ENCODE results near the gene THOP1.
"Not testable (repeated sequence)": the region's sequence is repeated elsewhere in the genome, so short reads cannot be mapped to it uniquely, and the experiment has no call there.

THOP1 gene

DNA sequence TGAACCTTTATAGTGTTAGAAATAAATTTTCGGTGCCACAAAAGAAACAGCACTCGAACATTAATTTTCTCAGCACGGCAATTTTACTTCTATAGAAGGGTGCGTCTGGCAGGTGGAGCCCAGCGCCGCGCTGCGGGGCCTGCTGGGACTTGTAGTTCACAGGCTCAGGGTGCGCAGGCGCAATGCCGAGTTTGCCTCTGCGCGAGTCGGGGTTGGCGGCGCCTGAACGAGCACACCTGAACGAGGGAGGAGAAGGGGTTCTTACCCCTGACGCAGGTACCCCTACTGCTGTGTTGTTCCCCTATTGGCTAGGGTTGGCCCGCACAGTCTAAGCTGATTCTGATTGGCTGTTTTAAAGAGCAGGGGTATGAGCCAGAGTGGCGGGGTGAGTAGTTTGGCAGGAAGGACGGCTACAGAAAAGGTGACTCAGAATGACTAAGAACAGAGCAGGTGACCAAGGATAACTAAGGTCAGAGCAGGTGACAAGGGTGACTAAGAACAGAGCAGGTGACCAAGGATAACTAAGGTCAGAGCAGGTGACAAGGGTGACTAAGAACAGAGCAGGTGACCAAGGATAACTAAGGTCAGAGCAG lies 32.0 kb downstream of the THOP1 start:
- DNase-seq: not testable (repeated sequence)

DNA sequence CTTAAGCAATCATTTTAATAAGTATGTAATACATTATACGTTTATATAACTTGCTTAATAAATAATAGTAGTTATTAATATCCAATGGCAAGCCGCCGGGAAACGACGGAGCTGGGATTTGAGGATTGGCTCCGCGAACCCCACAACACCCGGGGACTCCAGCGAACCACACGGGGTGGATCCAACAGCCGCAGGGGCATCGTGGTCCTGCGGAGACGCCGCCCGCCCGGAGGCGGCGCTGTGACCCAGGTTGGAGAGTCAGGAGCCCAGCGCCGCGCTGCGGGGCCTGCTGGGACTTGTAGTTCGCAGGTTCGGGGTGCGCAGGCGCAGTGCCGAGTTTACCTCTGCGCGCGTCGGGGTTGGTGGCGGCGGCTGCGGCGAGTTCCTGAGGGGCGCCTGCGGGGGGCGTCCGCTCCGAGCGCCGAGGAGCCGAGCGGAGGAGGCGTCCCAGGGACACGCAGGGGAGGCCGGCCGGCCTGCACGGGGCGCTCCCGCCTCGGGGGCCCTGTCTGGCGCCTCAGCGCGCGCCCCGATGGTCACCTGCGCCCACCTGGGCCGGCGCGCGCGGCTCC lies 34.3 kb downstream of the THOP1 start, which contains the start of gene ZNF554:
TSS of gene ZNF554 (plus strand) at position 329 of the 572 bp plus-strand sequence. CDS start at position 533, 204 bp downstream.
- DNase-seq: peak; percentile 99

DNA sequence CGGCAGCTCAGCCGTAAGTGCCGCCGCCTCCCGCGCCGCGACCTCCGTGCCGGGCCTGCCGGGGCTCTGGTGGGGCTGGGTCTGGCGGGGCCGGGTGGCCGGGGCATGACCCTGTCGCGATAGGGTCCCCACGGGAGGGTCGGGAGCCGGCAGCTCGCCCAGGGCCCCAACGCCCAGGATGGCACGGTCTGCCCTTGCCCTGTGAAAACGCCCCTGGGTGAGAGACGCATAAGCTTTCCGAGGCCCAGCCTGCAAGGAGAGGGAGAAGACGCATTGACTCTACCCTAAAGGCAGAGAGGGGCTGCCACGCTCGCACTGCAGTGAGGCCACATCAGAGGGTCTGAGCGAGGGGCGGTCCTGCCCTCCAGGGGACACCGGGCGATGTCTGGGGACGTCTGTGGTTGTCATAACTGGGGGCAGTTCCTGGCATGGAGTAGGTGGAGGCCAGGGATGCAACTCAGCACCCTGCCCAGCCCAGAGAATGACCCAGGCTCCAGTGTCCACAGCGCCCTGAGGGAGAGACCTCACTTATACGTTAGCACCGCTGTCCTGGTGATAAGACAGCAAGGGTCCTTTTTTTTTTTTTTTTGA lies 34.9 kb downstream of the THOP1 start:
- DNase-seq: no peak

DNA sequence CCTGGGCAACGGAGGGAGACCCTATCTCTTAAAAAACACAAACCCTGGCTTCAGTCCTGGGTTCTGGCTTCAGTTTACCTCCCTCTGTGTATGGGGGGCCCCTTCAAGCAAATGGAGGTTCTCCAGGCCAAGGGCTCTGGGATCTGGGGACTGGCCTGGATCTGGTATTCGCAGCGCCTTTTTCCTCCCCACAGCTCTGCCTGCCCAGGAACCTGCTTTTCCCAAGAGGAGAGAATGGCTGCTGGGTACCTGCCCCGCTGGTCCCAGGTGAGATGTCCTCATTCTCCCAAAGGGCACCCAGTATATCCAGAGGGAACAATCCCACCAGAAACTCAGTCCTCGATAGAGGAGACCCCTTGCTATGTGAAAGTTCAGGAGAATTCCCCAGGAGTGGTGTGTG lies 37.5 kb downstream of the THOP1 start:
- DNase-seq: no peak

DNA sequence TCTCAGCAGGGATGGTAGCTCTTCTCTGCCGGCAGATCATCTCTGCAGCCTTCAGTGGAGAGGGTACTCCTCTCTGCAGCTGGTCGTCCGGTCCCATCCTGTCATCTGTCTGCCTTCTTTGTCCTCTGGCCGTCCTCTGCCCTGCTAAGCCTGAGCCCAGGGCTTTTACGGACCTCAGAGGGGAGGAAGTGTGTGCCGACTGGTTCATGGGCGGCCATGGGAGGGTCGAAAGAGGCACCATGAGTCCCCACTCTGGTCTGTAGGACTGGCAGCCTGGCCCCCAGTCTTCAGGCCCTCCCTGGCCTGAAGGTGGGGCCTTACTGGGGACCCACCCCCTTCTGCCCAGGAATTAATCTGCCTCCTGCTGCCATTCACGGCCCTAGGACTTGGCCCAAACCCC lies 38.3 kb downstream of the THOP1 start:
- DNase-seq: no peak

DNA sequence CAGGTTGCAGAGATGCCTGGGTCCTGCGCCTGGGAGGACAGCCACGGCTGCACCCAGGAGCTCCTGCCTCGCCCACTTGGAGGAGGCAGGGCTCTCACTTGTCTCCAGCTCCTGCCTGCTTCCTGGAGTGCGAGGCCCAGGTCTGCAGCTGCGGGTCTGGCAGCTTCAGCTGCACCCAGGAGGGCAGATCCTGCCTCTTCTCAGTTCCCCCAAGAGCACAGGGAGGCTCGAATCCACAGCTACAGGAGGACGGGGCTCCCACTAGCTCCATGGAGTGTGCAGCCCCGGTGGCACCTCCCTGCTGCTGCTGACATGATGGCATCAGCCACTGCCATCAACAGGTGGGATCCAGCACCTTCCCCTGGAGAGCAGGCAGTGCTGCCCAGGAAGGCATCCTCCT lies 38.8 kb downstream of the THOP1 start:
- DNase-seq: no peak

DNA sequence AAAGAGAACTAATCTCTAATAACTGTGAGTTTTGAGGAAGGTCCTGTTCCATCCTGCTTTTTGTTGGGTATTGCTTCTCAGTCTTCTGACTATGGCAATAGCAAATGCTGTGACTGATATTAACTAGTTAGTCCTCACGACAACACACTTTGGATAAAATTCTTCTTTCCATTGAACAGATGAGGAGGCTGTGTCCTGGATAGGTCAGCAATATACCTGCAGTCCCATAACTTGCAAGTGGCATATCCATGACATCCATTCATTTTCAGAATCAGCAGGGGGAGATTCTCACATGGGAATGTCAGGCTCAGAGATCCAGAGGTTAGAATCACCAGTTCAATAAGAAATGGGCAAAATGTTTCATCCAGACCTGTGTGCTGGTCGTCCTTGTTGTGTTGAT lies 41.7 kb downstream of the THOP1 start:
- DNase-seq: no peak

DNA sequence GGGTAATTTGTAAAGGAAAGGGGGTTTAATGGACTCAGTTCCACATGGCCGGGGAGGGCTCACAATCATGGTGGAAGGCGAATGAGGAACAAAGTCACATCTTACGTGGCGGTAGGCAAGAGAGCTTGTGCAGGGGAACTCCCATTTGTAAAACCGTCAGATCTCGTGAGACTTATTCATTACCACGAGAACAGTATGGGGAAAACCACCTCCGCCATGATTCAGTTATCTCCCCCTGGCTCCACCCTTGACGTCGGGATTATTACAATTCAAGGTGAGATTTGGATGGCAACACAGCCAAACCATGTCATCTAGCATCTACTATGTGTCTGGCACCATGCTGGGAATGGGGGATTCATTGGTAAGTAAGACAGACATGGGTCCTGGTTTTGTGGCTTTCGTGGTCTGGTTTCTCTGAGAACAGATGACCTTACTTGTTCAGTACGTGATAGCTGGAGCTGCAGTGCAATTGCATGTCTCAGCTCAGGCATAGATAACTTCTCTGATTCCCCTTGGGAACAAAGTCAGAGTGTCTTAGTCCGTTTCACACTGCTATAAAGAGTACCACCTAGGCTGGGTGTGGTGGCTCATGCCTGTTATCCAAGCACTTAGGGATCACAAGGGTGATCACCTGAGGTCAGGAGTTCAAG lies 42.7 kb downstream of the THOP1 start:
- no peak for DNase-seq

DNA sequence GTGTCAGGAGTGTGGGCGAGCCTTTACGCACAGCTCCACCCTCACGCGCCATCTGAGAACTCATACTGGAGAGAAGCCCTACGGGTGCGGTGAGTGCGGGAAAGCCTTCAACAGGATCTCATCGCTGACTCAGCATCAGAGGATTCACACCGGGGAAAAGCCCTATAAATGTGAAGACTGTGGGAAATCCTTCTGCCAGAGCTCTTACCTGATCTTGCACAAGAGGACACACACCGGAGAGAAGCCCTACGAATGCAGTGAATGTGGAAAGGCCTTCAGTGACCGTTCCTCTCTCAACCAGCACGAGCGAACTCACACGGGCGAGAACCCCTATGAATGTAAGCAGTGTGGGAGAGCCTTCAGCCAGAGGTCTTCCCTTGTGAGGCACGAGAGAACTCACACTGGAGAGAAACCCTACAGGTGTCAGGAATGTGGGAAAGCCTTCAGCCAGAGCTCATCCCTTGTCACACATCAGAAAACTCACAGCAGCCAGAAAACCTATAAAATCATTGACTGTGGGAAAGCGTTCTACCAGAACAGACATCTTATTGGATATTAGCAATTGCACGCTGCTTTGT lies 49.1 kb downstream of the THOP1 start:
- DNase-seq: no peak

DNA sequence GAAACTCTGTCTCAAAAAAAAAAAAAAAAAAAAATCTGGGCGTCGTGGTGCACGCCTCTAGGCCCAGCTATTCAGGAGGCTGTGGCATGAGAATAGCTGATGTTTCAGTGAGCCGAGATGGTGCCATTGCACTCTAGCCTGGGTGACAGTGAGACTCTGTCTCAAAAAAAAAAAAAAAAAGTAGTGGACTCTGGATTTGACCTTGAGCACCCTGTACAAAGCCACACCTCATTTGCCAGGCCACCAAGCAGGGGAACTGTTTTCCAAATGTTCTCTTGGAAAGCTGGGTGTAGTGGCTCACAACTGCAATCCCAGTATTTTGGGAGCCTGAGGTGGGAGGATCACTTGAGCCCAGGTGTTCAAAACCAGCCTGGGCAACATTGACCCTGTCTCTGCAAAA lies 52.1 kb downstream of the THOP1 start:
- no peak for DNase-seq

DNA sequence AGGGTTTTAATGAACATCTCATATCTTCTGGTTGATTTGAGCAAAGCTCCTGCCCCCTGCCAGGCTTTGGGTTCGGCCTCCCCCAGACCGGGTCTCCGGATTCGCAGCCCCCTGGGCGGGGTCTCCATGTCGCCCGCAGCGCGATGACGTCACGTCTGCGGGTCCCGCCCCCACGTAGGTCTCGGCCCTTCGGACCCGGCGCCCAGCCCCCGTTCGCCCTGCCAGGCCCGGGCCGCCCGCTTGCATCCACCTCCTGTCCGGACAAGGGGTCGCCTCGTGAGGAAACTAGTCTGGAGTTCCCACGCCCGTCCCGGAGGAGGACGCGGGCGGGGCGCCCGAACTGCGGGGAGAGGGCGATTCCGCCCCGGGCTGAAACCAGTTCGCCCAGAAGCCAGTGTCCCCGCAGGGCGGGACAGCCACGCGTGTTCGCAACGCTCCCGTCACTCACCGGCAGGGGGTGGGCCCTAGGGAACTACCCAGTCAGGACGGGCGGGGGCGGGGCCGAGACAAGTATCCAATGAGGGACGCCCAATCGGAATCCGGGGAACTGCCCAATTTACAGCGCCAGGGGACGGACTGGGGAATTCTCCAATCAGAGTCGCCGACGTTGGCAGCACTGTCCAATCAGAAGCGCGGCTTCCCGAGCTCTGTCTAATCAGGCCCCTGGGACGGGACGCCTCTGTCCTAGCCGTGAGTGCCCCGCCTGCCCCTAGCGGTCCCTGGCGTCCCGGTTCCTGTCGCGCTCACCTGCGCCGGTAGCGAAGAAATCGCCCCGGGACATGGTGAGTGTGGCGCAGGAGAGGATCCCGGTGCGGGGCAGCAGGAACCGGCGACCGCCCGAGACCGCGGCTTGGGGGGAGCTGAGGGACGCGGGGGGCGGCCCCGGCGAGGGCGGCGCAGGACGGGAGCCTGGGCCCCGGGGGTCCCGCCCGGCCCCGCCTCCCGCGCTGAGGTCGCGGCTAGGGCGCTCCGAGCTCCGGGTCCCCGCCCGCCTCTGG lies 55.8 kb downstream of the THOP1 start, which contains the start of gene ZNF555:
TSS of gene ZNF555 (plus strand) at position 682 of the 998 bp plus-strand sequence. CDS start at position 780, 98 bp downstream.
- DNase-seq: peak; percentile 97

DNA sequence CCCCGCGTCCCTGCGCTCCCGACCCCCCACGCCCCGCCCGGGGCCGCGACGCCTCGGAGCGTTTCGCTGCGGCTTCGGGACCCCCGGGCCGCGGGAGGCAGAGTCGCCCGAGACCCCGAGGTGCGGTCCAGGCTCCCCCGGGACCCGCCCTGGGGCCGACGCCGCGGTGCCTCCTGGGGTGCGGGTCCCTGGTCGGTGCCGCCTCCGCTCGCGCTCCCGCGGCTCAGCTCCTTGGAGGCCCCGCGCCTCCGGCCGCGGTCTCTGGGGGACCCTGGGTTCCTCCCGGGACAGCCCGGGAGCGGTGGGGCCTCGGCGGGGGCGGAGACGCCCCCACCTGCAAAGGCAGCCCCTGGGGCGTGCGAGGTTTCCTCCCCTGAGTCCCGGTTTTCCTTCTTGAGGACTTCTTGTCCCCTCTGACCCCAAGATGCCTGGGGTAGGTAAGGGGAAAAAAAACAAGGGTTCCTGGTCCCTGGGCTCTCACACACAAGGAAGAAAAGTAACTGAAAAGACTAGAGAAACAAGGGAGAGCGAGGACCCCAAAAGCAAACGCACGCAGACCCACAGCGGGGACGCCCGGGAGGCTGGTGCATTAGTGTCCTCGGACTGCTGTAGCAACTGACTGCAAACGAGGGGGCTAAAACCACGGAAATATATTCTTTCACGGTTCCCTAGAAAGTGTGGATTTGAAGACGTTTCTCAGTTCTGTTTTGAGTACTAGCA lies 56.7 kb downstream of the THOP1 start:
- DNase-seq: no peak

DNA sequence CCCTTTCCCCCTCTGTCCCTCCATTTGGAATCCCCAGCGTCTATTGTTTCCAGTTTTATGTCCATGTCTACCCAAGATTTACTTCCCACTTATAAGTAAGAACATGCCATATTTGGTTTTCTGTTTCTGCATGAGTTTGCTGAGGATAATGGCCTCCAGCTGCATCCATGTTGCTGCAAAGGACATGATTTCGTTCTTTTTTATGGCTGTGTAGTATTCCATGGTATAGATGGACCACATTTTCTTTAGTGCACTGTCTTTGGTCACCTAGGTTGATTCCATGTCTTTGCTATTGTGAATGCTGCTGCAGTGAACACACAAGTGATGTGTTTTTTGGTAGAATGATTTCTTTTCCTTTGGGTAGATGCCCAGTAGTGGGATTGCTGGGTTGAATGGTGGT lies 59.8 kb downstream of the THOP1 start:
- DNase-seq: no peak

DNA sequence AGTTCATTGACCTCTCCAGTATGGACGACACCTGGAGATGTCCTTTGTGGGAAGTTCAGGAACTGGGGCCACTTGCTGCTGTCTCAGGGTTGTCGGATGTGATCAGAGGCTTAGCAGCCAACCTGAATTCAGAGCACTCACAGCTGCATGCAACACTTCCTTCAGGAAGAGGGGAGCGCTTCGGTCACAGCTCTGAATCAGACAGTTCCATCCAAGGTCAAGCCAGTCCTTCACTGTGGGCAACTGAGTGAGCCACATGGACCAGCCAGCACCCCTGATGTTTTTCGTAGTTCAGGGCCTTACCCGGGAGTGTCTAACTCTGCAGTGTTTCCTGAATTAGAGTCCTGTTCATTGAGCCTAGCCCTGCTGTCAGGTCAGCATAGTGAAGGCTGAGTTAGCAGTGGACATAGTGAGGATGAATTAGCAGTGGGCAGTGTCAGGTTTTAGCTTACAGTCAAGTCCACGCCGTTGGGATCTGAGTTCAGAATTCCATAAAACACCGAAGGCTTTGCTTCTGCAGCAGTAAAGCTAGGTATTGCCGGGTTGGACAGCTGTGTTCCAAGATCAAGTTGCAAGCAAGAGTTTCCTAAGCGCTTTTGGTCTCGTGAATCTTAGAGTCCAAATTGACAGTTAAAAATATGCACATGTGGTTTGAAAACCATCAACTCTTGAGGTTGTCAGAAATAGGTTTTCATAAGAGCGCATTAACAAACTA lies 61.0 kb downstream of the THOP1 start:
- DNase-seq: no peak

DNA sequence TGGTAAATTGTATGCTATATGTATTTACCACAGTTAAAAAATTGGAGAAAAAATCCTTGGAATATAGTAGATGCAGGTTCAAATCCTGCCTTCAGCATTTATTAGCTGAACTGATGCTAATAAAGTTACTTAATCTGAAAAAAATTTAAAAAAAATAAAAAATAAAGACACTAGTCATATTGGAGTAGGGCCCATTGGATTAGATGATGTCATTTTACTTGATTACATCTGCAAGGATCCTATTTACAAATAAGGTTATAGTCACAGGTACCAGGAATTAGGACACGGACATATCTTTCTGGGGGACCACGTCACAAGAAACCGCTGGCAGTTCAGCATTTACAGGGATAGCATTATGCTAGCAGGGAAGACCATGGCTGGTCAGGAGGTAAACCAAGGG lies 62.2 kb downstream of the THOP1 start:
- DNase-seq: no peak

DNA sequence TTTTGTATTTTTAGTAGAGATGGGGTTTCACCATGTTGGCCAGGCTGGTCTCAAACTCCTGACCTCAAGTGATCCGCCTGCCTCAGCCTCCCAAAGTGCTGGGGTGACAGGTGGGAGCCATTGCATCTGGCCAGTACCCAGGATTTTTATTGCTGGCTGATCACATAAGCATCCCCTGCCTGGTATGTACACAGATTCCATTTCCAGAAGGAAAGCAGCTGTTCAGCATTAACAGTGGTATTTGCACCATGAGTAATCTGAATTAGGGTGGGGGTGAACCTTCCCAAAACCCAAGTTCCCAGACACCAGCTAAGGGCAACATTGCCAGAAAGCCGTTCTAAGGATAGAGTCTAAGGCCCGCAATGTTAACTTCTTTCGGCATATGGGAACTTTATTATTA lies 63.3 kb downstream of the THOP1 start:
- no peak for DNase-seq

DNA sequence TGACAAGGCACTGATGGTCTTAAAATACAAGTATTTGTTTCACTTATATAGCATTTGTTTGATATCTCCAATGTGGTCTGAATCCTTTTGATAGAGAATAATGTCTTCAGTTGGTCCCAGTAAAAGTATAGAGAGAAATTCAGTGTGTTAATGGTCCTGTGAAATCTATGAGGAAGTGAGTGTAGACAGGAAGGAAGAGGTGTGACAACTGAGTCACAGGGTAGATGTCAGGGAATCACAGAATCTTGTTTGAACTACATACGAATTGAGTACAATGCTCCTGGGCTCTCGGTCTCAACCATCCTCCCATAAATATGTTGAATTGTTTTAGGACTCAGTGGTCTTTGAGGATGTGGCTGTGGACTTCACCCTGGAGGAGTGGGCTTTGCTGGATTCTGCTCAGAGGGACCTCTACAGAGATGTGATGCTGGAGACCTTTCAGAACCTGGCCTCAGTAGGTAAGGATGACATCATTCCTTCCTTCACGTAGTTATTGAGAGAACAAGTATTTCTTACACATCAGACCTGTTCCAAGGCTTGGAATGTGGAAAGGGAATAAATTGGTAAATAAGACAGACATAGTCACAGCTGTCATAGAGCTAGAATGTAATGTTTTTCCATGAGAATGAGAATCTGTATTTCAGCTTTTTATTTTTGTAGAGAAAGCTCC lies 65.1 kb downstream of the THOP1 start:
- DNase-seq: no peak

DNA sequence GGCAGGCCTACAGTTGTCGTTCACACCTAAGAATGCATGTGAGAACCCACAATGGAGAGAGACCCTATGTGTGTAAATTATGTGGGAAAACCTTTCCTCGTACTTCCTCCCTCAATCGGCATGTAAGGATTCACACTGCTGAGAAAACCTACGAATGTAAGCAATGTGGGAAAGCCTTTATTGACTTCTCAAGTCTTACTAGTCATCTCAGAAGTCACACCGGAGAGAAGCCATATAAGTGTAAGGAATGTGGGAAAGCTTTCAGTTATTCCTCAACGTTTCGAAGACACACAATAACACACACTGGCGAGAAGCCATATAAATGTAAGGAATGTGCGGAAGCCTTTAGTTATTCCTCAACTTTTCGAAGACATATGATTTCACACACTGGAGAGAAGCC lies 67.3 kb downstream of the THOP1 start:
- DNase-seq: no peak

DNA sequence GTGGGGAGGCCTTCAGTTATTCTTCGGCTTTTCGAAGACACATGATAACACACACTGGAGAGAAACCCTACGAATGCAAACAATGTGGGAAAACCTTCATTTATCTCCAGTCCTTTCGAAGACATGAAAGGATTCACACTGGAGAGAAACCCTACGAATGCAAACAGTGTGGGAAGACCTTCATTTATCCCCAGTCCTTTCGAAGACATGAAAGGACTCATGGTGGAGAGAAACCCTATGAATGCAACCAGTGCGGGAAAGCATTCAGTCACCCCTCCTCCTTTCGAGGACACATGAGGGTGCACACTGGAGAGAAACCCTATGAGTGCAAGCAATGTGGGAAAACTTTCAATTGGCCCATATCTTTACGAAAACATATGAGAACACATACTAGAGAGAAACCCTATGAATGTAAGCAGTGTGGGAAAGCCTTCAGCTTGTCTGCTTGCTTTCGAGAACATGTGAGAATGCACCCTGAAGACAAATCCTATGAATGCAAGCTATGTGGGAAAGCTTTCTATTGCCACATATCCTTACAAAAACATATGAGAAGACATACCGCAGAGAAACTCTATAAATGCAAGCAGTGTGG lies 67.8 kb downstream of the THOP1 start:
- DNase-seq: no peak

DNA sequence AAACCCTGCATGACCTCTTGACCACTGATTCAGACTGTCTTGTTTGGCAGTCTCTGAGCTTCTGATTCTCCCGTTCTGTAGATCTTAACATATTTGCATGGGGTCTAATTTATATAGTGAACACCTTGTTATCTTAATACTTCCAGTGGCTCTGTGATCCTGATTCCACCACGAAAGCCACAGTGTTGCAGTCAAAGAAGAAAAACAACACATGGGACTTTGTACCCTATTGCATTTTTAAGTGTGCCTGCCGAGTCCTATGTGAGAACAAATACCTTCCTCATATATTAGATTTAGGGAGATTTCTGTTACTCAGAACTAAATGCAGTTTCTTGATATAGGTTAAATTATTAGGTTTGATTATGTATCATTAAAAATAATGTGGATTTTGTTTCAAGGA lies 69.5 kb downstream of the THOP1 start:
- no peak for DNase-seq

All from activated naive CD4-positive, alpha-beta T cell treated with anti-CD3 and anti-CD28 coated beads, Interleukin-2, amount 50 U/mL, for 16 hours (primary cell).